Measurements from ENCODE around the gene MSTN.

- TF ChIP-seq CTCF (IDR thresholded peaks at IDR 0.05; ENCODE audit: extremely low read depth in 1 of 2, insufficient read depth in 1 of 2, low read depth in 1 of 2, low read length in 2 of 2), result no peak
- TF ChIP-seq JUN (IDR thresholded peaks at IDR 0.05; ENCODE audit: borderline replicate concordance, insufficient read depth, insufficient read length, low read depth), result no peak
- no peak for TF ChIP-seq EZH2 (IDR thresholded peaks at IDR 0.05; ENCODE audit: borderline replicate concordance, low read depth, low read length, severe bottlenecking)
- TF ChIP-seq MAX (IDR thresholded peaks at IDR 0.05; ENCODE audit: insufficient read depth, insufficient read length), result no peak
- TF ChIP-seq POLR2A (IDR thresholded peaks at IDR 0.05; ENCODE audit: low read depth, low read length), result no peak
- no peak for TF ChIP-seq POLR2AphosphoS5 (IDR thresholded peaks at IDR 0.05; ENCODE audit: insufficient read depth, low read depth, low read length)
- no peak for TF ChIP-seq GATA2 (IDR thresholded peaks at IDR 0.05; ENCODE audit: insufficient read depth, insufficient read length, low read depth, low read length)
Observed at GRCh38 chr2:190036071-190036470, 26.5 kb downstream of the MSTN start.

All from endothelial cell of umbilical vein (primary cell).